Trophoblast cell (in vitro differentiated cells and primary cell): ENCODE results near the gene MYCBP.
A peak's percentile ranks its signal among the peaks of the same experiment; 100 is the strongest.

ENCODE experiments used
- DNase-seq, 2 donors: peaks; one replicate each; pipeline ENCODE4 v3.0.0-alpha.2; 2016
- H2AFZ ChIP-seq: 2 replicates; pipeline ENCODE4 v1.6.1; 2013; ENCODE audit warnings: low read length, moderate library complexity, mild to moderate bottlenecking; ENCODE audit not compliant: insufficient read depth, poor library complexity
- H2AK5ac ChIP-seq: 2 replicates; pipeline ENCODE4 v1.6.1; 2013; ENCODE audit warnings: mild to moderate bottlenecking, low read length
- H2BK120ac ChIP-seq: 2 replicates; pipeline ENCODE4 v1.6.1; 2013; ENCODE audit warnings: low read length, mild to moderate bottlenecking, moderate library complexity; ENCODE audit not compliant: insufficient read depth, poor library complexity
- H2BK12ac ChIP-seq: 2 replicates; pipeline ENCODE4 v1.6.1; 2013; ENCODE audit warnings: mild to moderate bottlenecking, low read length, moderate library complexity
- H2BK5ac ChIP-seq: 2 replicates; pipeline ENCODE4 v1.6.1; 2013; ENCODE audit warnings: low read length, low read depth, moderate library complexity, mild to moderate bottlenecking; ENCODE audit not compliant: poor library complexity
- H3K14ac ChIP-seq: 2 replicates; pipeline ENCODE4 v1.6.1; 2013; ENCODE audit warnings: mild to moderate bottlenecking, low read length
- H3K18ac ChIP-seq: 2 replicates; pipeline ENCODE4 v1.6.1; 2013; ENCODE audit warnings: mild to moderate bottlenecking, low read length
- H3K23ac ChIP-seq: 2 replicates; pipeline ENCODE4 v1.6.1; 2013; ENCODE audit warnings: low read length
- H3K27ac ChIP-seq: 2 replicates; pipeline ENCODE4 v1.5.1; 2013; ENCODE audit warnings: low read depth, mild to moderate bottlenecking, inconsistent platforms, low read length, moderate library complexity
- H3K27me3 ChIP-seq: 2 replicates; pipeline ENCODE4 v1.6.1; 2013; ENCODE audit warnings: inconsistent platforms, mild to moderate bottlenecking, low read length, moderate library complexity; ENCODE audit not compliant: insufficient read depth
- H3K36me3 ChIP-seq, 2 experiments: 1 replicate in 1 of 2; 2 replicates in 1 of 2; pipeline ENCODE4 v1.6.1; 2013; ENCODE audit warnings: low read length in 2 of 2, mild to moderate bottlenecking in 2 of 2, moderate library complexity in 1 of 2; ENCODE audit not compliant: insufficient read depth in 2 of 2, control insufficient read depth in 1 of 2
- H3K4ac ChIP-seq: 2 replicates; pipeline ENCODE4 v1.6.1; 2013; ENCODE audit warnings: low read depth, mild to moderate bottlenecking, low read length, moderate library complexity
- H3K4me1 ChIP-seq, 2 experiments: 1 replicate in 1 of 2; 2 replicates in 1 of 2; pipeline ENCODE4 v1.6.1; 2013; ENCODE audit warnings: low read length in 2 of 2, mild to moderate bottlenecking in 2 of 2, moderate library complexity in 1 of 2; ENCODE audit not compliant: insufficient read depth in 2 of 2, control insufficient read depth in 1 of 2
- H3K4me2 ChIP-seq: 2 replicates; pipeline ENCODE4 v1.6.1; 2013; ENCODE audit warnings: inconsistent platforms, mild to moderate bottlenecking, low read length, moderate library complexity
- H3K4me3 ChIP-seq: 2 replicates; pipeline ENCODE4 v1.5.1; 2013; ENCODE audit warnings: mild to moderate bottlenecking, low read depth, low read length, inconsistent platforms
- H3K79me1 ChIP-seq: one replicate; pipeline ENCODE4 v1.6.1; 2013; ENCODE audit warnings: low read length
- H3K79me2 ChIP-seq: 2 replicates; pipeline ENCODE4 v1.6.1; 2013; ENCODE audit warnings: low read length, mild to moderate bottlenecking; ENCODE audit not compliant: control insufficient read depth, insufficient read depth, poor library complexity
- H3K9ac ChIP-seq: 2 replicates; pipeline ENCODE4 v1.6.1; 2013; ENCODE audit warnings: mild to moderate bottlenecking, low read length
- H3K9me3 ChIP-seq: 2 replicates; pipeline ENCODE4 v1.6.1; 2013; ENCODE audit warnings: low read depth, mild to moderate bottlenecking, control low read depth, inconsistent platforms, low read length; ENCODE audit not compliant: insufficient read depth
- H4K12ac ChIP-seq: 2 replicates; pipeline ENCODE4 v1.6.1; 2013; ENCODE audit warnings: low read depth, mild to moderate bottlenecking, low read length, moderate library complexity
- H4K8ac ChIP-seq: 2 replicates; pipeline ENCODE4 v1.6.1; 2013; ENCODE audit warnings: low read depth, mild to moderate bottlenecking, low read length, moderate library complexity
- H4K91ac ChIP-seq: one replicate; pipeline ENCODE4 v1.6.1; 2013; ENCODE audit warnings: low read depth, mild to moderate bottlenecking, low read length, moderate library complexity
- WGBS: extraction: QIAGEN DNeasy Blood & Tissue Kit; methylation state at CpG from one replicate; pipeline ENCODE4 v1.1.7; 2013; ENCODE audit warnings: missing lambda C conversion rate; ENCODE audit not compliant: insufficient read length, insufficient coverage; ENCODE audit errors: extremely low coverage; 5-methylcytosine and 5-hydroxymethylcytosine counted together

MYCBP gene

DNA sequence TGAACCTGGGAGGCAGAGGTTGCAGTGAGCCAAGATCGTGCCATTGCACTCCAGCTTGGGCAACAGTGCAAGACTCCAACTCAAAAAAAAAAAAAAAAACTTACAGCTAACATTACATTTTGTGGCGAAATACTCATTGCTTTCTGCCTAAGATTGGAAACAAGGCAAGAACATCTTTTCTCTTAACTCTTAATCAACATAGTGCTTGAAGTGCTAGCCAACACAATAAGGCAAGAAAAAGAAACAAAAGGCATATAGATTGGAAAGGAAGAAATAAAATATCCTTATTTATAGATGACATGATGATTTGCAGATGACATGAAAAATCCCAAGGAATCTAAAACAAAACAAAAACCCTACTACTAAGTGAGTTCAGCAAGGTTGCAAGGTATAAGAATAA is 32.8 kb upstream of the MYCBP start:
- Histone ChIP-seq H3K79me2 (no peaks in the 10 kb centered on the region), H3K27me3 (no peaks in the 10 kb centered on the region), H3K18ac (no peak overlapping the region), H3K4me2 (no peak overlapping the region), H3K4me1 (no peaks in the 10 kb centered on the region), H4K91ac (no peak overlapping the region), H3K14ac (no peak overlapping the region), H2BK12ac (no peak overlapping the region), H3K79me1 (no peaks in the 10 kb centered on the region), H3K4ac (no peak overlapping the region), H3K23ac (no peak overlapping the region), H2AK5ac (no peak overlapping the region), H3K4me3 (no peak overlapping the region), H3K9me3 (no peaks in the 10 kb centered on the region), H3K9ac (no peak overlapping the region), H3K36me3 (no peaks in the 10 kb centered on the region), H4K12ac (no peak overlapping the region), H2BK5ac (no peak overlapping the region), H3K27ac (no peak overlapping the region), H2BK120ac (no peak overlapping the region), H2AFZ (no peak overlapping the region), H4K8ac (no peak overlapping the region)
- WGBS = no CpG with 5 or more reads among the region's 2 CpGs
- DNase-seq = no peak

DNA sequence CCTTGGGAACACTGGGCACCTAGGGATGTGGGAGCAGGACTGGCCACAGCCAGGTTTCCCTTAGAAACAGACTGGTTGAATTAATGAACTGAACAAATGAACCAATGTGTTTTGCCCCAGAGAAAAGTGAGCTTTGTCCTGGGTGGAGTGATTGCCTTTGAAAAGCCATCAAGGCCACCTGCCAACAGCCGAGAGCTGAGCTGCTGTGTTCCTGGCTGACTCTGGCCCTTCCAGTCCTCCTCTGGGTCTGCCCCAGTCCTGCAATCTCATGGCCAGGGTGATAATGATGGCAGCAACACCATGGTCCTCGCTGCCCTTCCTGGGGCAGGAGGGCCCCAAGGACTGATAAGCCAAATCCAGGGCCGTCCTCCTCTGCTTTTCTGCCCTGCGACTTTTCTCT is 26.4 kb upstream of the MYCBP start:
- Histone ChIP-seq H2BK5ac (no peak overlapping the region), H2AK5ac (no peak overlapping the region), H4K12ac (no peak overlapping the region), H4K8ac (no peak overlapping the region), H3K4ac (no peak overlapping the region), H3K23ac (no peak overlapping the region), H3K79me1 (no peaks in the 10 kb centered on the region), H3K4me2 (no peak overlapping the region), H3K36me3 (no peaks in the 10 kb centered on the region), H3K9me3 (no peaks in the 10 kb centered on the region), H3K4me1 (no peaks in the 10 kb centered on the region), H2BK12ac (no peak overlapping the region), H3K14ac (no peak overlapping the region), H3K4me3 (peak overlapping the region; percentile 35), H2BK120ac (no peak overlapping the region), H4K91ac (no peak overlapping the region), H3K27ac (no peak overlapping the region), H3K79me2 (no peaks in the 10 kb centered on the region), H3K27me3 (no peaks in the 10 kb centered on the region), H3K18ac (no peak overlapping the region), H3K9ac (no peak overlapping the region), H2AFZ (no peak overlapping the region)
- no peak for DNase-seq
- no CpG with 5 or more reads among the region's 4 CpGs for WGBS

DNA sequence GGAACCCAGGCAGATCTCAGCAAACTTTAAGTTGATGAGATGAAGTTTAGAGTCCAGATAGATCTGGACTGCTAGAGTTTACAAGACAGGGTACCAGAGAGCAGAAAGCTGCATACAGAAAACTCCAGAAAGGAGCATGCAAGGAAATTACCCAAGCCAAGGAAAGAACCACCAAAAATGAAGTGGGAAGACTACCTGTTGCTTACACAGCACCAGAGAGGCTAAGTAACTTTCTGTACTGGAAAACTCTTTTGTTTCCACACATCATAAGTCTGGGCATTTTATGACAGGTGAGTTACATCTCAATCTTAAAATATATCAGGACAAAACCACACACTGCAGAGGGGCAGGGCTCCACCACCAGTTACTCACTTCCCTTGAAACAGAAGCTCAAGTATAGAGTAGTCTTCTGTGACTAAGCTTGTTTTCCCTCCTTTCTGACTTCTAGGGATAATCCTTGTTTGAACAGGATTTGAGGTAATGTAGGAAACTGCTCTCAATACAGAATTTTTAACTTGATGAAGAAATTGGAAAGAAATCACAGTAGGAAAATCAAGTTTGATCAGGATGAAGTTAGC is 25.6 kb upstream of the MYCBP start:
- Histone ChIP-seq H4K91ac (no peak overlapping the region), H3K79me2 (no peaks in the 10 kb centered on the region), H2AK5ac (no peak overlapping the region), H3K9ac (no peak overlapping the region), H3K14ac (no peak overlapping the region), H4K8ac (no peak overlapping the region), H3K36me3 (no peaks in the 10 kb centered on the region), H3K23ac (no peak overlapping the region), H3K79me1 (no peaks in the 10 kb centered on the region), H3K18ac (no peak overlapping the region), H3K4me1 (no peaks in the 10 kb centered on the region), H2BK5ac (no peak overlapping the region), H3K27ac (no peak overlapping the region), H2BK120ac (no peak overlapping the region), H3K27me3 (no peaks in the 10 kb centered on the region), H2BK12ac (no peak overlapping the region), H4K12ac (no peak overlapping the region), H2AFZ (no peak overlapping the region), H3K4ac (no peak overlapping the region), H3K9me3 (no peaks in the 10 kb centered on the region), H3K4me3 (no peak overlapping the region), H3K4me2 (no peak overlapping the region)
- DNase-seq = no peak

DNA sequence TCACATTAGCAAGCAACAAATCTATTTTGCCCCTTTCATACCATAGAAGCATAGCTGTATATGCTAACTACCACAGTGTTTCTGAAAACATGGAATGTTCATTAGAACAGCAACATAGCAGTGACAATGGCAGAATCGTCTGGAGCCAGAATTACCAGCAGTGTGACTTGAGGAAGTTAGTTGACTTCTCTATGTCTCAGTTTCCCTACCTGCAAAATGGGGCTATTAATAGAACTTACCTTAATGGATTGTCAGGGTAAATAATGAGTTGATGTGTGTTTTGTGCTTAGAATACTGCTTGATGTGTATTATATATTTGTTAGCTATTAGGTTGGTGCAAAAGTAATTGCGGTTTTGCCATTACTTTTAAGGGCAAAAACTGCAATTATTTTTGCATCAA is 23.0 kb upstream of the MYCBP start:
- no peak for DNase-seq
- Histone ChIP-seq H3K18ac (no peak overlapping the region), H2BK12ac (no peak overlapping the region)

More for the DNA sequence above, 23.0 kb upstream of the MYCBP start:
- no peak overlapping the region for H2AK5ac ChIP-seq
- H2BK120ac ChIP-seq = no peak overlapping the region
- H3K23ac ChIP-seq = no peak overlapping the region
- no CpG with 5 or more reads among the region's 2 CpGs for WGBS
- no peak overlapping the region for H3K4me3 ChIP-seq
- H3K9ac ChIP-seq = no peak overlapping the region
- no peak overlapping the region for H3K4ac ChIP-seq
- no peak overlapping the region for H3K14ac ChIP-seq
- H3K36me3 ChIP-seq = no peaks in the 10 kb centered on the region
- H3K79me1 ChIP-seq = no peaks in the 10 kb centered on the region
- H3K9me3 ChIP-seq = no peaks in the 10 kb centered on the region
- no peak overlapping the region for H4K91ac ChIP-seq
- no peak overlapping the region for H4K12ac ChIP-seq
- H4K8ac ChIP-seq = no peak overlapping the region
- no peaks in the 10 kb centered on the region for H3K4me1 ChIP-seq
- no peaks in the 10 kb centered on the region for H3K79me2 ChIP-seq
- H3K27me3 ChIP-seq = no peaks in the 10 kb centered on the region
- H3K4me2 ChIP-seq = no peak overlapping the region
- H3K27ac ChIP-seq = no peak overlapping the region
- H2AFZ ChIP-seq = no peak overlapping the region
- H2BK5ac ChIP-seq = no peak overlapping the region
